ENCODE data around the gene UBE3B.

The UBE3B gene

GRCh38 chr12:109503611-109504010 lies 26.2 kb downstream of the UBE3B start:
- Histone ChIP-seq H3K4me3 (ENCODE audit: low read length) (no peak overlapping the region), H3K27ac (ENCODE audit: low read depth, low read length) (no peak overlapping the region), H3K9me3 (ENCODE audit: control insufficient read depth, insufficient read depth, low read length) (no peaks in the 10 kb centered on the region), H3K79me2 (ENCODE audit: control insufficient read depth, low read length) (no peaks in the 10 kb centered on the region), H4K20me1 (ENCODE audit: control insufficient read depth, insufficient read depth, low read depth, low read length) (no peaks in the 10 kb centered on the region), H3K9me2 (replicated peaks; ENCODE audit: control insufficient read depth, low read length) (no peaks in the 10 kb centered on the region), H3K36me3 (ENCODE audit: control insufficient read depth, low read length) (peaks cover 55% of the 10 kb centered on the region), H3K27me3 (ENCODE audit: control insufficient read depth, low read length) (no peaks in the 10 kb centered on the region), H3K4me2 (ENCODE audit: low read length) (no peak overlapping the region), H3F3A (ENCODE audit: control insufficient read depth, insufficient read depth) (no peaks in the 10 kb centered on the region), H3K4me1 (ENCODE audit: control insufficient read depth, low read length) (no peaks in the 10 kb centered on the region)
- TF ChIP-seq EZH2phosphoT487 (IDR thresholded peaks at IDR 0.05; ENCODE audit: borderline replicate concordance, low read length) (no peak), CTCF (IDR thresholded peaks at IDR 0.05; ENCODE audit: low read depth, low read length, poor library complexity, severe bottlenecking) (no peak)

GRCh38 chr12:109504068-109504467 lies 26.6 kb downstream of the UBE3B start:
- TF ChIP-seq CTCF (IDR thresholded peaks at IDR 0.05; ENCODE audit: low read depth, low read length, poor library complexity, severe bottlenecking) (no peak), EZH2phosphoT487 (IDR thresholded peaks at IDR 0.05; ENCODE audit: borderline replicate concordance, low read length) (no peak)
- no peak overlapping the region for H3K27ac ChIP-seq (ENCODE audit: low read depth, low read length)
- no peaks in the 10 kb centered on the region for H3F3A ChIP-seq (ENCODE audit: control insufficient read depth, insufficient read depth)
- no peaks in the 10 kb centered on the region for H3K27me3 ChIP-seq (ENCODE audit: control insufficient read depth, low read length)
- H4K20me1 ChIP-seq (ENCODE audit: control insufficient read depth, insufficient read depth, low read depth, low read length): no peaks in the 10 kb centered on the region
- H3K4me2 ChIP-seq (ENCODE audit: low read length): no peak overlapping the region
- no peaks in the 10 kb centered on the region for H3K9me2 ChIP-seq (replicated peaks; ENCODE audit: control insufficient read depth, low read length)
- H3K36me3 ChIP-seq (ENCODE audit: control insufficient read depth, low read length): peaks cover 56% of the 10 kb centered on the region
- H3K4me3 ChIP-seq (ENCODE audit: low read length): no peak overlapping the region
- no peaks in the 10 kb centered on the region for H3K9me3 ChIP-seq (ENCODE audit: control insufficient read depth, insufficient read depth, low read length)
- H3K79me2 ChIP-seq (ENCODE audit: control insufficient read depth, low read length): no peaks in the 10 kb centered on the region
- no peaks in the 10 kb centered on the region for H3K4me1 ChIP-seq (ENCODE audit: control insufficient read depth, low read length)

- TF ChIP-seq CTCF (IDR thresholded peaks at IDR 0.05; ENCODE audit: low read depth, low read length, poor library complexity, severe bottlenecking) (no peak), EZH2phosphoT487 (IDR thresholded peaks at IDR 0.05; ENCODE audit: borderline replicate concordance, low read length) (no peak)
- no peak overlapping the region for H3K4me3 ChIP-seq (ENCODE audit: low read length)
- H3F3A ChIP-seq (ENCODE audit: control insufficient read depth, insufficient read depth): no peaks in the 10 kb centered on the region
- H3K27ac ChIP-seq (ENCODE audit: low read depth, low read length): no peak overlapping the region
- no peaks in the 10 kb centered on the region for H3K79me2 ChIP-seq (ENCODE audit: control insufficient read depth, low read length)
- peaks cover 35% of the 10 kb centered on the region for H3K36me3 ChIP-seq (ENCODE audit: control insufficient read depth, low read length)
- H3K9me2 ChIP-seq (replicated peaks; ENCODE audit: control insufficient read depth, low read length): no peaks in the 10 kb centered on the region
- no peaks in the 10 kb centered on the region for H3K27me3 ChIP-seq (ENCODE audit: control insufficient read depth, low read length)
- no peak overlapping the region for H3K4me2 ChIP-seq (ENCODE audit: low read length)
- no peaks in the 10 kb centered on the region for H3K9me3 ChIP-seq (ENCODE audit: control insufficient read depth, insufficient read depth, low read length)
- no peaks in the 10 kb centered on the region for H4K20me1 ChIP-seq (ENCODE audit: control insufficient read depth, insufficient read depth, low read depth, low read length)
- no peaks in the 10 kb centered on the region for H3K4me1 ChIP-seq (ENCODE audit: control insufficient read depth, low read length)
Measured at GRCh38 chr12:109510196-109510595, 32.8 kb downstream of the UBE3B start.

- Histone ChIP-seq H3K27me3 (ENCODE audit: control insufficient read depth, low read length) (no peaks in the 10 kb centered on the region), H3K4me1 (ENCODE audit: control insufficient read depth, low read length) (no peaks in the 10 kb centered on the region), H3F3A (ENCODE audit: control insufficient read depth, insufficient read depth) (no peaks in the 10 kb centered on the region), H3K4me3 (ENCODE audit: low read length) (no peak overlapping the region), H3K4me2 (ENCODE audit: low read length) (no peak overlapping the region), H3K36me3 (ENCODE audit: control insufficient read depth, low read length) (peaks cover 23% of the 10 kb centered on the region), H3K27ac (ENCODE audit: low read depth, low read length) (no peak overlapping the region), H3K9me2 (replicated peaks; ENCODE audit: control insufficient read depth, low read length) (no peaks in the 10 kb centered on the region), H4K20me1 (ENCODE audit: control insufficient read depth, insufficient read depth, low read depth, low read length) (no peaks in the 10 kb centered on the region), H3K9me3 (ENCODE audit: control insufficient read depth, insufficient read depth, low read length) (no peaks in the 10 kb centered on the region), H3K79me2 (ENCODE audit: control insufficient read depth, low read length) (no peaks in the 10 kb centered on the region)
- no peak for TF ChIP-seq EZH2phosphoT487 (IDR thresholded peaks at IDR 0.05; ENCODE audit: borderline replicate concordance, low read length)
Measured at GRCh38 chr12:109512608-109513007, 35.2 kb downstream of the UBE3B start.

Data from DOHH2 (cell line).